GM12874 (cell line): ENCODE results near the gene SMIM20.

Experiments used
- TF ChIP-seq, protein P1 (sequence below): IDR thresholded peaks from 2 replicates; pipeline ENCODE4 v1.5.1; 2011; ENCODE audit warnings: low read depth, mild to moderate bottlenecking, control low read depth, low read length, moderate library complexity; ENCODE audit not compliant: insufficient read depth

The SMIM20 gene

DNA sequence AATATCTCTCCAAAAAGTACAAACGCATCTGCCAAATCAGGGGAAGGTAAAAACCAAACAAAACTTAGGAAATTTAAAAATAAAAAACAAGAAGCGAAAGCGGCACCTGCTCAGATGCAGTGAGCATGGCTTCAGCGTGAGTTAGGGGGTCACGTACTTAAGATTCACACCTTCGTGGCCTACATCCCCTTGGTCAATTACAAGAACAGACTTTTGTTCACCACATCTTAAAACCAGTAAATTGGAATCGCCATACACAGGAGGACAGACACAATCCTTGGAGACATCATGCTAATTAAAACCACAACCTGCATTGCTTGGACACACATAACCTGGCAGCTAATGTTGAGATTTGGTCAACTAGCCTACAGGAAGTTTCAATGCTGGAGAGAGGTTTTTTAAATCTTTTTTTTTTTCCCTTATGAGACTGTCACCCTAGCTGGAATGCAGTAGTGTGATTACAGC is 38.7 kb upstream of the SMIM20 start:
- TF ChIP-seq, protein P1, sequence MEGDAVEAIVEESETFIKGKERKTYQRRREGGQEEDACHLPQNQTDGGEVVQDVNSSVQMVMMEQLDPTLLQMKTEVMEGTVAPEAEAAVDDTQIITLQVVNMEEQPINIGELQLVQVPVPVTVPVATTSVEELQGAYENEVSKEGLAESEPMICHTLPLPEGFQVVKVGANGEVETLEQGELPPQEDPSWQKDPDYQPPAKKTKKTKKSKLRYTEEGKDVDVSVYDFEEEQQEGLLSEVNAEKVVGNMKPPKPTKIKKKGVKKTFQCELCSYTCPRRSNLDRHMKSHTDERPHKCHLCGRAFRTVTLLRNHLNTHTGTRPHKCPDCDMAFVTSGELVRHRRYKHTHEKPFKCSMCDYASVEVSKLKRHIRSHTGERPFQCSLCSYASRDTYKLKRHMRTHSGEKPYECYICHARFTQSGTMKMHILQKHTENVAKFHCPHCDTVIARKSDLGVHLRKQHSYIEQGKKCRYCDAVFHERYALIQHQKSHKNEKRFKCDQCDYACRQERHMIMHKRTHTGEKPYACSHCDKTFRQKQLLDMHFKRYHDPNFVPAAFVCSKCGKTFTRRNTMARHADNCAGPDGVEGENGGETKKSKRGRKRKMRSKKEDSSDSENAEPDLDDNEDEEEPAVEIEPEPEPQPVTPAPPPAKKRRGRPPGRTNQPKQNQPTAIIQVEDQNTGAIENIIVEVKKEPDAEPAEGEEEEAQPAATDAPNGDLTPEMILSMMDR: no peak

DNA sequence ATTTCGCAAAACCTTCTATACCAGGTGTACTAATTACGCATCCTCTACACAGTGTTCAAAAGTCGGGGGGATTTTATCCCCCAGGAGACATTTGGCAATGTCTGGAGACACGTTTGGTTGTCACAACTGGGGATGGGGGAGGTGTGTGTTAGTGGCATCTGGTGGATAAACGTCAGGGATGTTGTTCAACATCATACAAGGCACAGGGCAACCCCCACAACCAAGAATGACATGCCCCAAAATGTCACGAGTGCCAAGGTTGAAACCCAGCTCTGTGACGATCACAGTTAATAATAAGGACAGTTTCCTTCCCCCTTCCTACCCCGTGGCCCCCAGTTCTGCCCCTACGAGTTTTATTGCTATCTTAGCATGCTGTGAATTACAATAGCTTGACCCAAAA is 35.3 kb upstream of the SMIM20 start:
- TF ChIP-seq, protein P1: no peak

DNA sequence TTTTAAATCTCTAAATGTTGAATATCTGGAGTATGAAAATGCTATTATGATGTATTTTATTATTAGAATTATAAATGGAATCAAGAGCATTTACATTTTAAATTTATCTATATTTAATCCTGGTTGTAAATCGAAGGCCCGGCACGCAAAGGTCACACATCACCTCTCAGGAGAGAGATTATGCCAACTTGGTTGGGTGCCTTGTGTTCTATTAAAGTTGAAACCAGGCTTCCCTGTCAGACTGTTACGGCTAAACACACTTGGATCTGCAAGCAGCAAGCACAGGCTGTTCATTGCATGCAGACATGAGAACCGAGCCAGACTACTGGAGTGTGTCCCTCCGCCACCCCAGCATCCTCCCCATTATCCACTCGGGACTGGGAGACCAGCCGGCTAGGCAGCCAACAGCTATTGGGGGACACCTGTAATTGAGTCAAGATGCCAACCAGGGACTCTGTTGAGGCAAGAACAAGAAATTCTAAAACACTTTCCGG is 34.9 kb upstream of the SMIM20 start:
- TF ChIP-seq, protein P1: no peak

DNA sequence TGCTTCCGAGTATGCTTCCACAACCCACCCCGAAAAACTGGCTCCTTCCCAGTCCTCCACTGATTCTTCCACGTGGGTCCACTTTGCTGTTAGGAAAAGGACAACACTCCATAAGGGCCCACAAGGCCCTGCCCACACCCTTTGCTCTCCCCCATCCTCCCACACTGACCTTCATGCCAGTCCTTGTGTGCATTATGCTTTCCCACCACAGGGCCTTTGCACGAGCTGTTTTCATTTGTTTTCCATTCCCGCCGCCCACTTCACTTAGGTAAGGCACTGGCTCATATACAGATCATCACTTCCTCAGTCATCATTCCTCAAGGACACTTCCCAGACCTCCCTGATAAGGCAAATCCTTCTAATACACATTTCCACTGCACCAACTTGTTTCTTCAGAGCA is 34.4 kb upstream of the SMIM20 start:
- TF ChIP-seq, protein P1: no peak

DNA sequence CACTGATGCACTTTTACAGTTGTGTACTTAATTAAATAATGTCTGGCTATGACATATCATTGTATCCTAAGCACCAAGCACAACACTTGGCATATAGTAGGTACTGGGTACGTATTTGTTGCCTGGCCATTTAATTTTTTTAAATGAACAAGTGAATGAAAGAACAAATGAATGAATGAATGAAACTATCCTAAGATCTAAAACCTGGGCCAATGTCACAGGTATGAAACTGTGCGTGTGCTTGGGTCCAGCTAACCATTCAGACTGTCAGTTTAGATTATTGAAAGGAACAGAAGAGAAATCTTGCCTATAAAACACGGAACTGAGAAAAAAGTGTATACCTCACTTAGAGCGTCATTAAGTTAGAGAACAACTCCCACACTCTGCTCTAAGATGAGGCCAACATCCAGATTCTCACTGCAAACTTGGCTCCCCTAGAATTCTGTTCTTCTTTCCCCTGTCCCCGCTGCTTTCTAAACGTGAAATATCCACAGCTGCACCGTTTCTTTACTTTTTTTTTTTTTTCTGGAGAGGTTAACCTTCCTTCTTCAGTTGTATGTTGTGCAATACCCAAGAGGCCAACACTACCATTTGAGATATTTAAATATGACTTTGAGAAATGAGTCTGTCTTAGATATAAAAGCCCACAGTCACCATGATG is 33.9 kb upstream of the SMIM20 start:
- TF ChIP-seq, protein P1: no peak

DNA sequence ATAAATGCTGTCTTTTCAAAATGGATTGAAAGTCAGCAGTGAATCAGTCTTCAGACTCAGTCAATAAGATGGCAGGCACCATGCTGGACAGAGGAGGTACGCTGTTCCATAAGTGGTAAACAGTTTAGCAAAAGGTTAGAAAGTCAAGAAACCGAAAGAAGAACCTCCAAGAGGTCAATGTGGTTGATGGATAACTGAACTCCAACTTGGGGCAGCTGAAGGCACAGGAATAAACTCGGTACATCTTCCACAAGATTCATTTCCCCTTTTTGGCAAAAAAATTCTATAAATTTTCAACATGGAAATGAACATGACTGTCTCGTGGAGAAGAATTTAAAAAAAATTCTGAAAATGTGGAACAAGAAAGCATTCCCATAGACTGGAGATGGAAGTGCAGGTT is 32.8 kb upstream of the SMIM20 start:
- TF ChIP-seq, protein P1: no peak

DNA sequence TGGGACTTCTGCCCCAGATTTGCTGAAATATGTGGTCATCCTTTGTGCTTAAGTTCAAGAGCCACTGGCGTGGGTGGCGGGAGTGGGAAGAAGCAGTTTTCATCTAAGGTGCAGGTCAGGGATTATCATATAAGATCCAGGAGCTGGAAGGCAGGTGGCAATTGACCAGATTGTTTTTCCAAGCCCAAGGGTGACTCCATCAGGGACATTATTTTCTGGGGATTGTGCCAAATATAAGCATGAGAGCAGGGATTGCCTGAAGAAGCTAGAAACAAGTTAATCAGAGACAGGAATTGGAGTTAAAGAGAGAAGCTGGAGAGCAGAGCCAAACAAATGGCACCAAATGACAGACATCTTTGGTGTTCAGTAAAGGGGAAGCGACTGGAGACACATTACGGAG is 31.8 kb upstream of the SMIM20 start:
- TF ChIP-seq, protein P1: no peak
